CD4-positive, alpha-beta T cell treated with Interleukin-12 subunit alpha and Interleukin-12 subunit beta, for 1 hour (primary cell): ENCODE results near the gene CLEC4G.
"Not testable (repeated sequence)": the region's sequence is repeated elsewhere in the genome, so short reads cannot be mapped to it uniquely, and the experiment has no call there.

ENCODE experiments used
- DNase-seq: peaks from one replicate; pipeline ENCODE4 v3.0.0-alpha.2; 2020

CLEC4G gene

DNA sequence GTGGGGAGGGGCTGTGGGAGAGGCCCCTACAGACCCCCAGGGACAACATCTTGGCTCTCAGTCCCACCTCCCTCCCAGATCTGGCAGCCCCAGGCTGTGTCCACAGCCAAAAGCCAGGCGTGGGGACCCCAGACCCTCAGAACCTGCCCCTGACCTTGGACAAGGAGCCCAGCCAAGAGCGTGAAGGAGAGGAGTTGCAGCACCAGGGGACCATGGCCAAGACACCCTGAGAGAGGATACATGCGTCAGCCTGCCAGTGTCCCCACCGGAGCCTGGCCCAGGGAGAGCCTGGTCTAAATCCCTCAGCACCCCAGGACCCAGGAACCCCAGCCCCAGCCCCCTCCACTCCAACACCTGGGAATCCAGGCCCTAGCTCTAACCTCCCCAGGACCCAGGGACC is 14.4 kb upstream of the CLEC4G start:
- DNase-seq: not testable (repeated sequence)

DNA sequence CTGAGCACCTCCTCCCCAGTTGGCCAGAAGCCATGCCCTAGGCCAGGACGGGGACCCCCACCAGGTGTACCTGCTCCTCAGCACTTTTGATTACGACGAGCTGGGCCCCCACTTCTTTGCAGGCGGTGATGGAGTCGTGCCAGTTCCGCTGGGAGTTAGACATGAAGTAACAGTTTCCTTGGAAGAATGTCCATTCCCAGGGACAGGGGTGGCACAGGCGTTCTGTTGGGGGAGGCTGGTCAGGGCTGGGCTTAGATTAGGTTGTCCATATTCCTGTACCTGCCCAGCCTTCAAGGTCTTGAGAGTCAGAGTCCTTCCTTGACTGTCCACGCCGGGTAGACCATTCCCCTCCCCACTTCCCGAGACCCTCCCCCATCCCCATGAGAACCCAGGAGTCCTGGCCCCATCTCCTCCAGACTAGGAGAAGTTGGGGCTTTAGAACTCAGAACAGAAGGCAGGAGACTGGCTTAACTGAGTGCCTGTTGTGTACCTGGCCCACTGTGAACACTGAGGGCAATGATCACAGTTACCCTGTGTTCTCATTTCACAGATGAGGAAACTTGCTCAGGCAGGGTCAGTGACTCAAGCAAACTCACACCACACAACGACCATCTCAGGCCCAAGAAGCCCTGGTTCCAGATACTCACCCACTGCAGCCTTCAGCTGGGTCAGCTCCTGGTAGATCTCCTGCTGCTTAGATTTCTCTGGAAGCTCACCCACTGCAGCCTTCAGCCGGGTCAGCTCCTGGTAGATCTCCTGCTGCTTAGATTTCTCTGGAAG is 13.2 kb upstream of the CLEC4G start:
- no peak for DNase-seq

DNA sequence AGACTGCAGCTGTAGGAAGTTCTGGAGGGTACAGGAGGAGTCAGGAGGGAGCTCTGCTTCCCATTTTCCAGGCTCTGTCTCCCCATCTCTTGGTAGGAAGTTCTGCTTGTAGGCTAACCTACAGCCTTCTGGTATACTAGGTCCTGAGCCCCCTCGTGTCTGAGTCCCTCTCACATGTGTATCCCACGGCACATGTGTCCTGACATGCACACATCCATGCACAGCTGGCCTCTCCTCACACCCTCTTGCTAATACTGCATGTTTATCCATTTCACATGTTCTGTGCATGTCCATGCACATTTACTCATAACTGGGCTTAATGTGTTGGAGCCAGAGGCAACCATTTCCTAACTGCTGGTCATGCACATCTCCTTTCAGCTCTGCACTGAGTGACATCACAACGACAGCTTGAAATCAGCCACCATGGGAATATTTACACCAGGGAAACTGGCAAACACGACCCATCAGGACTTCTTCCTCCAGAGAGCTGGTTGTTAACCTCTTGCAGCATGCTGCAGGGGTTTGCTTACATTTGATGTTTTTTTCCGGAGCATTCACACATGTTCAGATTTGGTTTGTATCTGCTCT is 12.4 kb upstream of the CLEC4G start:
- no peak for DNase-seq

DNA sequence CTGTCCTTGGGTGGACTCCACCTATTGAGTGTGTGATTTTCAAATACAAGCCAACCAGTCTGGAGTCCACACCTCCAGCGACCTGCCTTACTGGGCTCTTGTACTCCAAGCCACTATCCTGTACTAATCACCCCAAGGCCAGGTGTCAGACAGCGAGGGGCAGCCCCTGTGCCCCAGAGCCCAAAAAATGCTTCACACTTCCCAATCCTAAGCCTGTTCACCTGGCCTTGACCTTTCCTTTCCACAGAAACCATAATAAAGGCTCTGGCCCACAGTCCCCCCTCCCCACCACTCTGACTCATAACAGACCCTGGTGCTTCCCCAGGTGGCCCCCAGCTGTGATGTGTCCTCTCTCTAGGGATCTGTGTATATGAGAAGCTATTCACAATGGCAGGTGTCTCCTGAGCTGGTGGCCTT is 11.5 kb upstream of the CLEC4G start:
- no peak for DNase-seq

DNA sequence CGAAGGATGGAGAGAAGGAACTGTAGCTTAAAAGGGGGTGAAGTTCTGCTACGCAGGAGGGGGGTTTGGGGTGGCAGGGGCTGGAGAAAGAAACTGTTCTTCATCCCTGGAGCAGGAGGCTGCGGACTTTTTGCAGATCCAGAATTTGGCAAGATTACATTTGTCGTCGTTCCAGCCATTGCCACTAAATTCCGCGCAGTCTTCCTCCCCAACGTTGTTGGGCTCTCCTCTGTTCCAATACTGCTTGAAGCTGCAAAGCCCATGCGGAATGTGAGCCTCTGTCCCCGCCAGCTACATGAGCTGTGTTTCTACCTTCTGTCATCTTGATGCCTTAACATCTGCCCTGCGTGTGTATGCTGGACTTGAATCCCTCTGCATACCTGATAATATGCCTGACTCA is 11.1 kb upstream of the CLEC4G start:
- DNase-seq: no peak

DNA sequence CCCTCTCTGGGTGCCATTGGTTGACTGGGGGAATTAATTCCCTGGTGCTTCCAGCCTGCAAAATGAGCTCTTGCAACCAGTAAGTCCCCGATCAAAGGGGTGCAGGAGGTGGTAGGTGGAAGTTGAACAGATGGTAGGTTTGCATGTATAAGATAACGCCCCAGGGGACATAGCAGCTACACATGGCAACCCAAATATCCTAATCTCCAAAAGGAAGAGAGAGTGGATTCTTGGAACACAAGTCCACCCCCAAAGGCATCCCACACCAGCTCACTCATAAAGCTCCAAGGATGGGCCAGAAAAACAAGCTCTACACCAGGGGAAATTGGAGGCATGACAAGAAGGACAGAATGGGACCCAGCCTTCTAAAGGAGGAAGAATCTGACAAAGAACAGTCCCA is 10.7 kb upstream of the CLEC4G start:
- DNase-seq: no peak

DNA sequence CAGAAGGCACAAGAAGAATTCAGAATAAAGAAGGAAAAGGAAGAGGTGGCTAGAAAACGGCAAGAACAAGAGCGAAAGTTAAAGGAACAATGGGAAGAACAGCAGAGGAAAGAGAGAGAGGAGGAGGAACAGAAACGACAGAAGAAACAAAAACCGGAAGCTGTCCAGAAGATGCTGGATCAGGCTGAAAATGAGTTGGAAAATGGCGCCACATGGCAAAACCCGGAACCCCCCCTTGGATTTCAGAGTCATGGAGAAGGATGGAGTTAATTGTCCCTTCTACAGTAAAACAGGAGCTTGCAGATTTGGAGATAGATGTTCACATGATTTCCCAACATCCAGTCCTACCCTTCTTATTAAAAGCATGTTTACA is 8.8 kb upstream of the CLEC4G start:
- DNase-seq: no peak

DNA sequence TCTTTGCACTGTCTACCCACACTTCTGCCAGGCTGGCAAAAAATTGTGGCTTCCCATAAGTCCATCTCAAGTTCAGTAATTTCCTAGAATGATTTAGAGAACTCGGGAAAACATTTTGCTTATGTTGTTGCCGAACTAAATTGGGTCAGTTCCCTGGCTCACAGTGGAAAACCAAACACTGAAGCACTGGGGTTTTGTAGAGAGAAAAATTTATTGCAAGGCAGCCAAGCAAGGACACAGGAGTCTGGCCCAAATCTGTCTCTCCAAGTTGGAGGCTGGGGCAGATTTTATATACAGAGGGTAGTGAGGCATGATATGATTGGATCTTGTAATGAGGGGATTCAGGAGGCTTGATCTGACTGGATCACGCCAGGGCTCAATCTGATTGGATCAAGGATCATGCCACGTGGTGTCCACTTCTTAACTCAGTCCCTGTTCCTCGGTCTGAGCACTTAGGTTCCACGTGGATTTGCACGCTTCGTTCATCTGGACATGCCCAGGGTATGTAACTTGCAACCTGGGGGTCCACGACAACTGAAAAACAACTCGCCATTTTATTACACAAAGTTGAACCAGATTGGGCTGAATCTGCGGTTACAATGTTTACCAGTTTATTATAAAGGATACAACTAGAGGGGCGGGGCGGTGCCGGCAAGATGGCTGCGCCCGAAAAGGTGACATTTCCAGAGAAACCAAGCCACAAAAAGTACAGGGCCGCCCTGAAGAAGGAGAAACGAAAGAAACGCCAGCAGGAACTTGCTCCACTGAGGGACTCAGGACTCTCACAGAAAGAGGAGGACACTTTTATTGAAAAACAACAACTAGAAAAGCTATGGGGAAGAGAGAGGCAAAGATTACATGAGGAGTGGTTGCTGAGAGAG is 8.1 kb upstream of the CLEC4G start:
- DNase-seq: no peak

DNA sequence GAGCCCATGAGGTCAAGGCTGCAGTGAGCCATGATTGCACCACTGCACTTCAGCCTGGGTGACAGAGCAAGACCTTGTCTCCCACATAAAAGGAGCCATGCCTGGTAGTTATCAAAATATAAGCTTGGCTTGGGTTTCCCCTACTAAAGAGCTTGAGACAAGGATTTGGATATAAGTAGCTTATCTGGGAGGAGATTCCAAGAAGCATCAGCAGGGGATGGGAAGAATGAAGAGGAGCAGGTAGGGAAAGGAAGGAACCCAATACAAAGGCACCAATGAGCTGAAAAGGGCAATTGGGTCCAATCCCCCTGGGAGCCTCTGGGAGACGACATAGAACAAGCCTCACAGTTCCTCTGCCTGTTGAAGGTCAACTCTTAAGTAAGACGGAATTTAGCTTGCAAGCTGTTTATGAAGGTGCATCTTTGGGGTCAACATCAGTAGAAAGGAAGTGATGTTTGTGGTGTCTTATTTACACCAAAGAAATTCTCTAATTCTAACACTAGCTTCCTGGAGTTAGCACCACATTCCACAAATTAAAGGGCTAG is 7.4 kb upstream of the CLEC4G start:
- no peak for DNase-seq

DNA sequence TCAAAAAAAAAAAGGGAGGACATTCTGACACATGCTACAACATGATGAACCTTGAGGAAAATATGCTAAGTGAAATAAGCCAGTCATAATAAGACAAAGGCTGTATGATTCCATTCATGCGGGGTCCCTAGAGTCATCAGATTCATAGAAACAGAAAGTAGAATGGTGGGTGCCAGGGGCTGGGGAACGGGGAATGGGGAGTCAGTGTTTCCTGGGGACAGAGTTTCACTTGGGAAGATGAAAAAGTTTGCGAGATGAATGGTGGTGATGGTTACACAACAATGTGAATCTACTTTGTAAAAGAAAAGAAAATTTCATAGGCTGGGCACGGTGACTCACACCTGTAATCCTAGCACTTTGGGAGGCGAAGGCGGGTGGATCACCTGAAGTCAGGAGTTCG is 6.1 kb upstream of the CLEC4G start:
- DNase-seq: no peak

DNA sequence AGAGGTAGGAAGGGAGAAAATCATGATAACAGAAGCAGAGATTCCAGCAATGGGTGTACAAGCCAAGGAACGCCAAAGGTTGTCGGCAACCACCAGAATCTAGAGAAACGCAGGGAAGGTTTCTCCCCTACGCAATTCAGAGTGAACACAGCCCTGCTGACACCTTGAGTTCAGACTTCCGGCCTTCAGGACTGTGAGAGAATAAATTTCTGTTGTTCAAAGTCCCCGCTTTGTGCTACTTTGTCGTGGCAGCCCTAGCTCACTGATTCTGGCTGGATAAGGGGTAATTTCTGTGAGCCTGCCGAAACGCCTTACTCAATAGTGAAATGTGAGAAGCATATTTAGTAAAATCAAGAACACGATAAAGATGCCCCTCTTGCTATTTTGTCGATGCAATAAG is 5.3 kb upstream of the CLEC4G start:
- no peak for DNase-seq

DNA sequence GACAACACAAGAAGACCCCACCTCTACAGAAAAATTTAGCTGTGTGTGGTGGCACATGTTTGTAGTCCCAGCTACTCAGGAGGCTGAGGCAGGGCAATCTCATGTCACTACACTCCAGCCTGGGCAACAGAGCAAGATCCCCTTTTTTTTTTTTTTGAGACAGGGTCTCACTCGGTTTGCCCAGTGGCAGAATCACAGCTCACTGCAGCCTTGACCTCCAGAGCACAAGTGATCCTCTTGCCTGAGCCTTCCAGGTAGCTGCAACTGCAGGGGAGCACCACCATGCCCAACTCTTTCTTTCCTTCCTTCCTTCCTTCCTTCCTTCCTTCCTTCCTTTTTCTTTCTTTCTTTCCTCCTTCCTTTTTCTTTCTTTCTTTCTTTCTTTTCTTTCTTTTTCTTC is 4.2 kb upstream of the CLEC4G start:
- DNase-seq: no peak

DNA sequence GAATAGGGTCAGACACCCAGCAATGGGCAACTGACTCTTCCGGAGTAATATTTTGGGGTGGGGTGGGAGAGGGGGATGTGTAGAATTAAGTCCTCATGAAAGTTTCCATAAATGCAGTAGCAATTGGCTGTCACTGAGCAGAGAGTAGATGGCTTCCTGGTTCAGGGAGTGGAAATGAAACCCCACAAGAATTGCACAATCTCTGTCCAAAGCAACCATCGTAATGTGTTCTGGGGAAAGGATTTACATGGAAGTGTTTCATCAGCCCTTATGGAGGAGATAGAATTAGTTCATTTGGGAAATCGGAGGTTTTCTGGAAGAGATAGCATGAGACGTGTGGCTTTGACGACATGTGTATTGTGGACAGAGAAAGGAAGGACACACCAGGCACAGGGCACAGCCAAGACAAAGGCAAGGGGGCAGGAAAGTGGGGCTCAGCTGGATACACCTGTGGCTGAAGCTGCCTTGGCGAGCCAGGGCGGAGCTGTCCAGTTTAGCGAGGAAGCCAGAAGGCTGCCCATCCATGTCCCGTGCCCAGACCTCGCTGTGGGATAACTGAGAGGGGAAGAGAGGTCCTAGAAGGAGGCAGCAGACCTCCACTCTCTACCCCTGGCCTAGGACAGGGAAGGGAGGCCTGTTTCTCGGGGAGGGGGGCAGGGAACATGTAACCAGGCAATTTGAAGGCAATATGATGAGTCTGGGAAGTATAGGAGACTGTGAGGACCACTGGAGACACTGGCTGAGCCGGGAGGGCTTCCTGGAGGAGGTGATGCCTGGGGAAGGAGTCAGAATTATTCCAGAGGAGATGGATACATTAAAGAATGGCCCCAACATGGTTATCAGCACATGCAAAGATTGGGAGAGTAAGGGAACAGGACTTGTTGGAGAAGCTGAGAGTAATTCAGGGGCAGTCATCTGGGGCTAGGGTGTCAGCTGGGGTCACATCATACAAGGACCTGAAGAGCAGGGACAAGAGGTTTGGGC is 2.6 kb upstream of the CLEC4G start:
- DNase-seq: no peak

DNA sequence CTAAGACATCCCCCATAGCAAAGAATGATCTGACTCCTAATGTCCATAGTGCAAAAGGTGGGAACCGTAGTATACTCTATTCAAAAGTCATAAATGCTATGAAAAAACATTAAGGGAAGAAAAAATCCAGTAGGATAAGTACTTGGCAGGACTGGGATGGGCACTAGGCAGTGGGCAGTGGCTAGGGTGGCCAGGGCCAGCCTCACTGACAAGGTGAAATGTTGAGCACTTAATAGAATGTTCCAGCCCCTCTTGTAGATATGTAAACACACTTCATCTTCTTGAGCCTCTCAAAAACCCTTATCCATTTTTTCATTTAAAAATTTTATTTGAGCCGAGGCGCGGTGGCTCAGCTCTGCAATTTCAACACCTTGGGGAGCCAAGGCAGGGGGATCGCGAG is 1.5 kb upstream of the CLEC4G start:
- DNase-seq: no peak

DNA sequence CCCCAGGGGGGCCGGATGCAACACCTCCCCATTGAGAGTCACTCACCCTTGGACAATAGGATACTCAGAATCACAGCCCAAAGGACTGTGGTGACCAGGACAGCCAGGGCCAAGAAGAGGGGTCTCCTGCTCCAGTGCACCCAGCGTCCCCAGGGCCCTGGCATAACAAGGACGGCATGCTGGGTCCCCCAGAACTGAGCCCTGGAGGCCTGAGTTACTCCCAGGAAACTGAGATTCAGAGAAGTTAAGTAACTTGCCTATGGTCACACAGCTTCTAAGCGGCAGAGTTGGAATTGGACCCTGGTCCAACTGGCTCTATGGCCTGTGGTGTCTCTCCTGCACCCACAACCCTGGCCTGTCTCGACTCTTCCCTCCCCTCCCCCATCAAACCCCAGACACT is 295 bp downstream of the CLEC4G start:
- no peak for DNase-seq

DNA sequence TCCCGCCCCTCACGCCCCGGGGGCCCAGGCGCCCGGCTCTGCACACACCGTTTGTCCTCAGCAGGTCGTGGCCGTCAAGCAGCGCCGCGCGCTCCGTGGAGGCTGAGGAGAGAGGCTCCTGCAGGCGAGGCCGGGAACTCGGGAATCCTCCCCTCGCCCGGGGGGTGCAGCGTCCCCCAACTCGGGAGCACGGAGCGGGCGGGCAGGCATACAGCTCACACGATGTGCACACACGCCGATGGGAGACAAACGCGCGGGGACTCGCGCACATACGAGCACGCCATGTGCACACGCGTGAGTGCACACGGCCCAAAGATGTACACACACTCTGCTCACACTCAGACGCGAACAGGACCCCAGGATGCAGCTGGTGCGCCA is 703 bp downstream of the CLEC4G start:
- no peak for DNase-seq

DNA sequence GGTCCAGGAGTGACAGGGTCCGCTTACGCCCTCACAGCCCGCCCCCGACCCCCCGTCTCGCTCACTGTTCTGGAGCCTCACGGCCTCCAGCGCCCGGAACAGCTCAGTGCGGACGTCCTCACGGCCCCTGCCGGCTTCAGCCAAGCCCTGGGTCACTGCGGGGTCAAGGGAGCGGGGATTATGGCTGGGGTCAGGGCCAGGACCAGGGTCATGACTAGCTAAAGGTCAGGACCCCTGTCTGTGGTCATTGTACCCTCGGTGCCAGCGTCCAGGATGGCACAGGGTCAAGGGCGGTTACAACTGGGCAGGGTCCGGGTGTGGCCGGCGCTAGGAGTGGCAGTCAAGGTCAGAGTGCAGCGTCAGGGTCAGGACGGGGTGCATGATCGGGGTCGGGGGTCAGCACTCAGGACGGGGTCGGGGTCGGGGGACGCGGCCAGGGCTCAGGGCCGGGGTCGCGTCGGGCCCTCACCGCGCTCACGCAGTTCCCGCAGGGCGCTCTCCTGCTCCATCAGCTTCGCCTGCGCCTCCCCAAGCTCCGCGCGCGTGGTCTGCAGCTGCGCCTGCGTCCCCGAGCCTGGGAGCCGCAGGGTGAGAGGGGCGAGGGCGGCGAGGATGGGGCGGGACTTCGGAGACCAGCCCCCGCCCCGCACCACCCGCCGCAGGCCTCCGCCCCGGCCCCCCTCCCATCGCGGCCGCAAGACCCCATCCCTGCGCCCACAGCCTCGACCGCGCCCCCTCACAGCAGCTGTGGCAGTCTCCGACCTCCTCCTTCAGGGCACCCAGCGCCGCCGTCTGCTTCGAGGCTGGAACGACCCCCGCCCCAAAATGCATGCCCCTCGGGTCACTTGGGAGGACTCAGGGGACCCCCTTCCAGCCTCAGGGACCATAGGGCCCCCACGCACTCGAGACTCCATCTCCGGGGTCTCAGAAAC is 1.4 kb downstream of the CLEC4G start:
- DNase-seq: no peak

DNA sequence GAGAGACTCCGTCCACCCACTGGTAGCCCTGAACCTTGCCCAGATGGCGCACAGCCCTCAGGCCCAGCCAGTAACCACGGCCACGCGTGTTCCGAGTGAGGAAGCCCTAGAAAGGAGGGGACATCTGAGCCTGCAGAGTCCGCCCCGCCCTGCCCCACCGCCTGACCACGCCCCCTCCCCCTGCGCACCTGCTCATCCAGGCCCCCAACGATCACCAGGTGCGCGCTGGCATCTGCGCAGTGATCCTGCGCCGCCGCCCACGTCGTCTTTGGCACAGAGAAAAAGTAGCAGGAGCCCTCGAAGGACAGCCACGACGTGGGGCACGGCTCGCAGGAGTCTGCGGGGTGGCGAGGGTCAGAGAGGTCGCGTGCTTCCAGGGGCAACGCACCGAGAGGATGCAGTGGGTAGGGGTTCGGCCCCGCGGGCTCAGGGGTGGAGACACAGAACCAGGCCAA is 2.1 kb downstream of the CLEC4G start:
- DNase-seq: peak; percentile 18

DNA sequence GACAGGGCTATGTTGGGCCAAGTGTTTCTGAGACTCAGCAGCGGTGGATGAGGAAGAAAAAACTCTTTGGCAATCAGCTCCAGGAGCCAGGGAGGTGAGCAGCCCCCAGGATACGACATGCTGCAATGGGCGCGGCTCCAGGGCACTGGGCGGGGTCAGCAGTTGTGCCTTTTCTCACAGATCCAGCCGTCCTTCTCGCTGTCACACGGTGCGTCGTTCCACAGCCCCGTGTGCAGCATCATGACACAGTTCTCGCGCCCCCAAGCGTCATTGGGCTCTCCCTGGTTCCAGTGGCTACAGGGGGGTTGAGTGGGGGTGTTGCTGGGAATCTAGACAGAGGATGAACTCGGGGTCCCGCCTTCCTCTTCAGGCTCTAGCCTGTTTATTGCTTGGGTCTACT is 2.7 kb downstream of the CLEC4G start:
- DNase-seq: no peak

DNA sequence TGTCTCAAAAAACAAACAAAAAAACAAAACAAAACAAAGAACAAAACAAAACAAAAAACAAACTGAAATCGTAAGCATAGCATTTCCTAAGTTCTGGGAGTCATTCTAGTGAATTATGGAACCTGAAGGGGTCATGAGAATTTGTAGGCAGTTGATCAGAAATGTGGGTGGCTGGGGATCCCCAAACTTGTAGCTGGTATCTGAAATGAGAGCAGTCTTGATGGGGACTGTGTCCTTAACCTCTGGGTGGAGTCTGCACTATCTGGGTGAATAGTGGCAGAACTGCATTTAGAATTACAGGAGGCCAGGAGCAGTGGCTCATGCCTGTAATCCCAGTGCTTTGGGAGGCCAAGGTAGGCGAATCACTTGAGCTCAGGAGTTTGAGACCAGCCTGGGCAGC is 6.1 kb downstream of the CLEC4G start:
- DNase-seq: no peak

DNA sequence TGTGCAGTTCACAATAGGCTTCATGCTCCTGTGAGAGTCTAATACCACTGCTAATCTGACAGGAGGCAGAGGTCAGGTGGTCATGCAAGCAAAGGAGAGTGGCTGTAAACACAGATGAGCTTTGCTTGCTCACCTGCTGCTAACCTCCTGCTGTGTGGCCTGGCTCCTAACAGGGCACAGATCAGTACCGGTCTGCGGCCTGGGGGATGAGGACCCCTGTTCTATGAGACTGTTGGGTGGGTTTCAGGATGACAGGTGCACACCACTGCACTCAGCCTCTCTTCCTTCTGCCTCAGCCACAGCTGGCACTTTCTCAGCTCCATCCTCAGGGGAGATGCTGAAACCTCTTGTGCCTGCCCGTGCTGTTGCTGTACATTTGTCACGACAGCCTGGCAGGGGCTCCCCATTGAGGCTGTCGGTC is 9.7 kb downstream of the CLEC4G start:
- no peak for DNase-seq
